ENCODE data around the gene MEF2A.

- TF ChIP-seq CTCF (IDR thresholded peaks at IDR 0.05) (no peak), POLR2A (IDR thresholded peaks at IDR 0.05) (no peak)
These were observed 90.4 kb downstream of the MEF2A start for GRCh38 chr15:99656205-99656604.
